ENCODE results near the gene DHRS7. TPM values are rescaled to one million over a fixed set of nuclear protein-coding genes. Genes with fewer than 3 reads are reported as not detected.

The DHRS7 gene
- total and polyA plus RNA-seq, 9 donors, result 57.5 to 96.7 (median 61.3) TPM

DNA sequence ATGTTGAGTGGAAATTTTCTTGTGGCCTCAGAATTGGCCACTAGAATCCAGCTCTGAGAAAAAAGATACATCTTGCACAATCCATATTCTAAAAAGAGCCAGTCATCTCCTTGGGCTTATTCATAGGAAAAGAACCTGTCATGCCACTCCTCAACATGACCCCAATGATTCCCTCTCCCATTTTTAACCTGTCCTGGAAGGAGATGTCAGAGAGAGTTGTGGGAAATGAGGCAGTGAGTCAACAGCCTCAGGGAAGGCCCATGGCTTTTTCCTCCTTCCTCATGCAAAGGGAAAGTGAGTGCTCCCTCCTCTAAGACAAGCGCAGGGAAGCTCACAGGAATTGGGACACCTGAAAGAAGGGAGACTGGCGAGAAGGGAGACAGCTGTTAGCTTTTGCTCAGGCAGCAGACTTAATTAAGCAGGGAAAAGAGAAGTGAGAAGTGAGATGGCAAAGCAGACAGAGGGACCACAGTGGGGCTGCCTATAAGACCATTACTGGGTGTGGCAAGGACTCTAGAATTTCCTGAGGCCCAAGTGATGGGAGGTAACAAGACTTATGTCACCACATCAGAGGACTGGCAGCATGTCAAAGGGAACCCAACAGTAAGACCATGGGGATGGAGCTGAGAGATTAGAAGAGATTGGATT, 10.2 kb upstream of the DHRS7 start:
- Histone ChIP-seq H3K4me3 (no peak overlapping the region), H3K9me3 (no peaks in the 10 kb centered on the region), H3K36me3 (no peaks in the 10 kb centered on the region), H3K27me3 (no peaks in the 10 kb centered on the region), H3K27ac (no peak overlapping the region), H3K4me1 (ENCODE audit: insufficient read depth) (no peaks in the 10 kb centered on the region)
- TF ChIP-seq EP300 (IDR thresholded peaks at IDR 0.05), result no peak
- TF ChIP-seq, protein P1, sequence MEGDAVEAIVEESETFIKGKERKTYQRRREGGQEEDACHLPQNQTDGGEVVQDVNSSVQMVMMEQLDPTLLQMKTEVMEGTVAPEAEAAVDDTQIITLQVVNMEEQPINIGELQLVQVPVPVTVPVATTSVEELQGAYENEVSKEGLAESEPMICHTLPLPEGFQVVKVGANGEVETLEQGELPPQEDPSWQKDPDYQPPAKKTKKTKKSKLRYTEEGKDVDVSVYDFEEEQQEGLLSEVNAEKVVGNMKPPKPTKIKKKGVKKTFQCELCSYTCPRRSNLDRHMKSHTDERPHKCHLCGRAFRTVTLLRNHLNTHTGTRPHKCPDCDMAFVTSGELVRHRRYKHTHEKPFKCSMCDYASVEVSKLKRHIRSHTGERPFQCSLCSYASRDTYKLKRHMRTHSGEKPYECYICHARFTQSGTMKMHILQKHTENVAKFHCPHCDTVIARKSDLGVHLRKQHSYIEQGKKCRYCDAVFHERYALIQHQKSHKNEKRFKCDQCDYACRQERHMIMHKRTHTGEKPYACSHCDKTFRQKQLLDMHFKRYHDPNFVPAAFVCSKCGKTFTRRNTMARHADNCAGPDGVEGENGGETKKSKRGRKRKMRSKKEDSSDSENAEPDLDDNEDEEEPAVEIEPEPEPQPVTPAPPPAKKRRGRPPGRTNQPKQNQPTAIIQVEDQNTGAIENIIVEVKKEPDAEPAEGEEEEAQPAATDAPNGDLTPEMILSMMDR (IDR thresholded peaks at IDR 0.05), result no peak
- no peak for TF ChIP-seq POLR2A (IDR thresholded peaks at IDR 0.05)
- 78 to 81% (median 78%) methylated on average over 2 of the region's 2 CpGs for WGBS, 3 donors
- intact Hi-C loops (cut with DNase I), result loop anchor here in 1 of 4 donors (10.0 kb wide), 1 partner anchor 111 kb away; no protein-coding TSS in a partner anchor
- no peak for DNase-seq

DNA sequence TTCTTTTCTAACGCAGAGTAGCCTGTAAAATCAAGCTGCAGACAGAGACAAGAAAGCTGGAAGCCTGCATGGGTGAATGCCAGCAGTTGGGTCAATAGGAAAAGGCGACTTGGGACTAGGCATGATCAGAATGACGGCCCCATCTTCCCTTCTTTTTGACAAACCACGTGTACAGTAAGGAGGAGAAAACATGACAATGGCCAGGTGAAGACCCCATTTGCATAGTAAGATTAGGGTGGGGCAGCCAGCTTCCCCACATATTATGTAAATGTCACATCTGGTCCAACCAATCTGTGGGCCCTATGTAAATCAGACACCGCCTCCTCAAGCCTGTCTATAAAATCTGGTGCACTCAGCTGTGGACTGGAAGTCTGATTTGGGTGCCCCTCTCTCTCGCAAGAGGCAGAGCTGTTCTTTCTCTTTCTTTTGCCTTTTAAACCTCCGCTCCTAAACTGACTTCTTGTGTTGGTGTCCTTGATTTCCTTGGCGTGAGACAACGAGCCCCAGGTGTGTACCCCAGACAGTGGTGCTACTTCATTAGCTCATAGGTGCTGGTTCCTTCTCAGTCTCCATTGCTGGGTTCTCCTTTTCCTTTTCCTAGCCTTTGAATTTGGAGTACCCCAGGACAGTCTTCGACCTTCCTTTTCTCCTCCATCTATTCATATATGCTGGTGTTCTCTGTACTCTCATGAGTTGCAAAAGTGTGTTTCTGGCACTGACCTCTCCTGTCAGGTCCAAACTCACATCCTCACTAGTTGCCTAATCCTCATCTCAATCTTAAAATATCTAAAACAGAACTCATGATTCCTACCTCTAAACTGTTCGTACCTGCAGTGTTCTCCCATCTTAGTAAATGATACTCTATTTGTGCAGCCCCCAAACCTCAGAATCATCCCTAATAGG, 9.4 kb upstream of the DHRS7 start:
- Histone ChIP-seq H3K4me1 (ENCODE audit: insufficient read depth) (no peaks in the 10 kb centered on the region), H3K27ac (no peak overlapping the region), H3K27me3 (no peaks in the 10 kb centered on the region), H3K36me3 (no peaks in the 10 kb centered on the region), H3K9me3 (no peaks in the 10 kb centered on the region), H3K4me3 (no peak overlapping the region)
- intact Hi-C loops (cut with DNase I), result loop anchor here in 1 of 4 donors (10.0 kb wide), 1 partner anchor 110 kb away; no protein-coding TSS in a partner anchor
- no peak for DNase-seq
- 74 to 82% (median 75%) methylated on average over 11 of the region's 11 CpGs for WGBS, 3 donors
- TF ChIP-seq, protein P1 (IDR thresholded peaks at IDR 0.05), result no peak
- no peak for TF ChIP-seq EP300 (IDR thresholded peaks at IDR 0.05)
- no peak for TF ChIP-seq POLR2A (IDR thresholded peaks at IDR 0.05)

DNA sequence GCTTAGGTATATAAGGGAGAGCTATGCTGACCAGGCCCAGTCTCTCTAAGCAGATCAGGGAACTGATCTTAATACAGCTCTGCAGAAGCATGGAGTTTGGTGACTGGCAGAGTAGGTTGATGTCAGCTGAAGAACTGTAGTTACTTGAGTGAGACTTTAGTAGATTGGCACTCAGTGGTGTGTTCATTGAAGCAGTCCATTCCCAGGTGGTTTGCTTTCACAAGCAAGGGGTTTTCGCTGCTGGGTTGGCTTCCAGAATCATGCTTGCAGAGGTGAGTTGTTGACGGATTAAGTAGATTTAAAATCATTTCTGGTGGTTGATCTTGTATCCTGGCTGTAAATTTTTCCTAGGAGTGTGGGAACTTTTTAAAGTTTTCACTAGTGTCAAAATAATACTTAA, 6.5 kb upstream of the DHRS7 start:
- Histone ChIP-seq H3K27ac (no peak overlapping the region), H3K9me3 (no peaks in the 10 kb centered on the region), H3K4me3 (no peak overlapping the region), H3K36me3 (no peaks in the 10 kb centered on the region), H3K27me3 (no peaks in the 10 kb centered on the region), H3K4me1 (ENCODE audit: insufficient read depth) (no peaks in the 10 kb centered on the region)
- TF ChIP-seq, protein P1 (IDR thresholded peaks at IDR 0.05), result no peak
- TF ChIP-seq POLR2A (IDR thresholded peaks at IDR 0.05) (no peak), EP300 (IDR thresholded peaks at IDR 0.05) (no peak)
- intact Hi-C loops (cut with DNase I), result loop anchor here in 1 of 4 donors (10.0 kb wide), 1 partner anchor 107 kb away; no protein-coding TSS in a partner anchor
- 74 to 96% (median 91%) methylated on average over 2 of the region's 2 CpGs for WGBS, 3 donors
- no peak for DNase-seq

DNA sequence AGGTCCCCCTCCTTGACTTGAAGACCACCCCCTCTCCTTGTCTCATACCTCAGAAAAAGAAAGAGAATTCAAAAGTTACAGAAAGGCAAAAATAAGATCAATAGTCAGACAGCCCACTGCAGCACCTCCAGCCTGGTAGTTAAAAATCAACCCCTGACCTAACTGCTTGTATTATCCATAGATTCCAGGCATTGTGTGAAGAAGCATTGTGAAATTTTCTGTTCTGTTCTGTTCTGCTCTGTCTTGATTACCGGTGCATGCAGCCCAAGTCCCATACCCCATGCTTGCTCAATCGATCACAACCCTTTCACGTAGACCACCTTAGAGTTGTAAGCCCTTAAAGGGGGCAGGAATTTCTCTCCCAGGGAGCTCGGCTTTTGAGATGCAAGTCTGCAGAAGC, 5.8 kb upstream of the DHRS7 start:
- Histone ChIP-seq H3K27me3 (no peaks in the 10 kb centered on the region), H3K4me3 (no peak overlapping the region), H3K4me1 (ENCODE audit: insufficient read depth) (peaks cover 1% of the 10 kb centered on the region), H3K36me3 (no peaks in the 10 kb centered on the region), H3K9me3 (no peaks in the 10 kb centered on the region), H3K27ac (no peak overlapping the region)
- TF ChIP-seq EP300 (IDR thresholded peaks at IDR 0.05), result no peak
- no peak for TF ChIP-seq POLR2A (IDR thresholded peaks at IDR 0.05)
- TF ChIP-seq, protein P1 (IDR thresholded peaks at IDR 0.05), result no peak
- no peak for DNase-seq
- intact Hi-C loops (cut with DNase I), result loop anchor here in 1 of 4 donors (10.0 kb wide), 1 partner anchor 106 kb away; no protein-coding TSS in a partner anchor
- WGBS, 3 donors, result 91 to 98% (median 94%) methylated on average over 4 of the region's 4 CpGs
